ENCODE results near the gene GLIS1.
"Not testable (repeated sequence)": the region's sequence is repeated elsewhere in the genome, so short reads cannot be mapped to it uniquely, and the experiment has no call there.

GLIS1 gene

GRCh38 chr1:53652441-53653199 is 86.3 kb downstream of the GLIS1 start:
- no peak for FAIRE-seq

DNA sequence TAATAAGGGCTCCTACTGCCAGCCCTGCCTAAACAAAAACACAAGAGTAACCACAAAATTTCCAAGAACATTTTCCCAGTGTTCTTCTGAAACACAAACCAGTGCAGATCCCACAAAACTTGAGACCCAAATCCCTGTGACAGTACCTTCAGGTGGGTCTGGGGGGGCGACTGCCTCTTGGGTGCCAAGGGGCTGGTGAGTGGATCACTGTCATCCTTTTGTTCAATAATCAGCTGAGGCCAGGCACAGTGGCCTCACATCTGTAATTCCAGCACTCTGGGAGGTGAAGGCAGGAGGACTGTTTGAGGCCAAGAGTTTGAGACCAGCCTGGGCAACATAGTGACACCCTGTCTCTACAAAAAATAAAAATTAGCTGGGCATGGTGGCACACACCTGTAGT is 87.6 kb downstream of the GLIS1 start:
- FAIRE-seq: no peak

GRCh38 chr1:53648516-53648915 is 90.4 kb downstream of the GLIS1 start:
- FAIRE-seq: no peak

- FAIRE-seq: not testable (repeated sequence)
Observed at GRCh38 chr1:53647915-53648314, 91.0 kb downstream of the GLIS1 start.

- no peak for FAIRE-seq
Observed at GRCh38 chr1:53646732-53647131, 92.2 kb downstream of the GLIS1 start.

DNA sequence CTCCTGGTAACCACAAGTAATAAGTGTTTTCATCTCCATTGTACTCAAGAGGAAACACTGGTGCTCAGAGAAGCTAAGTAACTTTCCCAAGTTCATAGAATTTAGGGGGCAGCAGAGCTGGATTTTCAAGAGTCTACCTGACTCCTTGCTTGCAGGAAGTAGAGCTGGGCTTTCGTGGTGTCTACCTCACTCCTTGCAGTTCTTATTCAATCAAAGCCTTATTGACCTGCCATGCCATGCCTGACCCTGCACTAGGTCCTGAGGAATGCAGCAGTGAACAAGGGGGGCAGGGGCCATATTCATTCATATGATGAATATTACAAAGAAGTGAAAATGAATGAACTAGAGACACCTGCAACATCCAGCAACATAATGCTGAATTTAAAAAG is 93.3 kb downstream of the GLIS1 start:
- FAIRE-seq: no peak

DNA sequence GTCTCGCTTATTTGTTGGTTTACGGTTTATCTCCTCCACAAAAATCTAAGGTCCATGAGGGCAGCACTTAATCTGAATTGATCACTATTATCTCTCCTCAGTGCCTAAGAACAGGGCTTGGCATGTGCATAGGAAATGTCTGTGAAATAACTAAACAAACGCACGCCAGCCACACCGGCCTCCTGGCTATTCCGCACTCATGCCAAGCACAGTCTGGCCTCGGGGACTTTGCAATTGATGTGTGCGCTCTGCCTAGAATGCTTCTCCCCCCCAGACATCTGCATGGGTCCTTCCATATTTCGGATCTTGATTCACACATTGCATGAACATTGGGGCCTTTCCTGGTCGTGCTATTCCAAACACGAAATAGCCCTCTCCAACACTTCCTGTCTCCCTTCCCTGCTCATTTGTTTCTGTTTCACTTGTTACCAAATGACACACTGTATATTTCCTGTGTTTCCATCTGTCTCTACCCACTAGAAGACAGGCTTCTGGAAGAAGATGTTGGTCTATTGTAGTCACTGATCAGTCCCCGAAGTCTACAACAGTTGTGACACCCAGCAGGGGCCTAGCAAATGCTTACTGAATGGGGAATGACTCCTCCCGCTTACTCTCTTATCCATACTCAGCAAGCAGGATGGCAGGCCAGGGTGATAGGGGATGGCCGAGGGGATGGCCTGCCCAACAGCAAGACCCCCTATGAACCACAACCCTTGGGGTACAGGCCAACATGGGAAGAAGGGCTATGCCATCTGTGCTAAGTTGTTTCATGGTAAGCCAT is 93.9 kb downstream of the GLIS1 start:
- no peak for FAIRE-seq

DNA sequence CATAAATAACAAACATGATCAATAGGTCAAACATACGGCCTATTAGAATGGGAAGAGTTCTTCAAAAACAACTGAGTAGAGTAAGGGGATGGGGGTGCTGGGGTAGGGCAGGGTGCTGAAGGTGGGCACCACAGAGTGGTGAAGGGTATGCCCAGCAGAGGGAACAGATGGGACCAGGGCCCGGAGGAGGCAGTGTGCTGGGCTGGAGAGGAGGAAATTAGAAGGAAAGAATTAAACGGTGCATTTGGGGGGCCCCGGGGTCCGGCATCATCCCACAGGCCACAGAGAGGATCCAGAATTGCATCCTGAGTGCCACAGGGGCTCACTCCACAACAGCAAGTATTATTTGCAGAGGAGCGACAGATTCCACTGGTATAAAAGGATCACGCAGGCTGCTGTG is 94.5 kb downstream of the GLIS1 start:
- FAIRE-seq: no peak

GRCh38 chr1:53643881-53644390 is 95.0 kb downstream of the GLIS1 start:
- FAIRE-seq: no peak

- no peak for FAIRE-seq
Observed at GRCh38 chr1:53643041-53643880, 95.7 kb downstream of the GLIS1 start.

- no peak for FAIRE-seq
Observed at GRCh38 chr1:53642607-53643006, 96.4 kb downstream of the GLIS1 start.

DNA sequence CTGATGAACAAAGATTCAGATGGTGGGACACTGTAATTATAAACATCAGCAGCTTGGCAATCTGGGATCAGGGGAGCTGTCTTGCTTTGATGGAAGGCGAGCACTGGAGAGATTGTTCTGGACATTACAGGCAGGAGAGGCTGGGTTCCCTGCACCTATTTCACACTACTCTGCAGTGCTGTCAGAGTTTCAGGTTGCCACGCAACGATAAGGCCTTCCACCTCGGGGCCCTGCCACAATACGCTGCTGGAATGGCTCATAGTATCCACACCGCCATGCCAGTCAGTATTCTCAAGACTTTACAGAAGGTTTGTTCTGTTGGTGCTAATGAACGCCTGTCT is 96.8 kb downstream of the GLIS1 start:
- no peak for FAIRE-seq

DNA sequence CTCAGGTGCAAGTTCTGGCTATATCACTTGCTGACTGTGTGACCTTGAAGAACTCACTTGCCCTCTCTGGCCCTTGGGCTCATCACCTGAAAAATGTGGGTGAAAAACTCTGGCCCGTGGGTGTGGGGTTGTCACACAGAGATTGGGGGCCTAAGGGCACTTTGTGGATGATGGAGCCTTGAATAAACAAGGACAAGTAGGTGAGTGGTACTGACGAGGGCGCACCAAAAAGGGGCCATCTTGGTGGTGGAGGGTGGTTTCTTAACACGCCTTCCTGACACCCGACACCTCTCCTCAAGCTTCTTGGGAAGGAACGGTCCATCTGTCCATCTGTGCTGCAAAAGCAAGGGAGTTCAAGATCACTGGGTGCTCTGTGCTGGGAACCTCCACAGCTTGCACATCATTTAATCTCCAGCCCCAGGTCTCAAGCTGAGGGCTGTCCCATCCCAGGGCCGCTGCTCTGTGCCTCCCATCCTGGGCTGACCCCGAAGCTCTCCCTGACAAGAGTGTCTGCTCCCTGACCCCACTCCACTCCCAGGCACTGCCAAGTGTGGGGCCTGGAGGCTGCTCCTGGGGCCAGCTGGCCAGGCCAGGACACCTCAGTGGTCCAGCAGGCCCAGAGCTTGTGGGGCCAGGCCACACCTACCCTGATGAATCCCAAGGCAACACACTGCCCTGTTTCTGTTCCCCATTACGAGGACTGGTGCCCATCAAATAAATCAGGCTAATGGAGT is 97.3 kb downstream of the GLIS1 start:
- no peak for FAIRE-seq

- FAIRE-seq: no peak
Observed at GRCh38 chr1:53640701-53641075, 98.3 kb downstream of the GLIS1 start.

- no peak for FAIRE-seq
Observed at GRCh38 chr1:53639996-53640700, 98.8 kb downstream of the GLIS1 start.

GRCh38 chr1:53639251-53639763 is 99.7 kb downstream of the GLIS1 start:
- FAIRE-seq: no peak

- FAIRE-seq: no peak
Observed at GRCh38 chr1:53638360-53639035, 100.5 kb downstream of the GLIS1 start.

GRCh38 chr1:53637511-53638359 is 101.2 kb downstream of the GLIS1 start:
- no peak for FAIRE-seq

DNA sequence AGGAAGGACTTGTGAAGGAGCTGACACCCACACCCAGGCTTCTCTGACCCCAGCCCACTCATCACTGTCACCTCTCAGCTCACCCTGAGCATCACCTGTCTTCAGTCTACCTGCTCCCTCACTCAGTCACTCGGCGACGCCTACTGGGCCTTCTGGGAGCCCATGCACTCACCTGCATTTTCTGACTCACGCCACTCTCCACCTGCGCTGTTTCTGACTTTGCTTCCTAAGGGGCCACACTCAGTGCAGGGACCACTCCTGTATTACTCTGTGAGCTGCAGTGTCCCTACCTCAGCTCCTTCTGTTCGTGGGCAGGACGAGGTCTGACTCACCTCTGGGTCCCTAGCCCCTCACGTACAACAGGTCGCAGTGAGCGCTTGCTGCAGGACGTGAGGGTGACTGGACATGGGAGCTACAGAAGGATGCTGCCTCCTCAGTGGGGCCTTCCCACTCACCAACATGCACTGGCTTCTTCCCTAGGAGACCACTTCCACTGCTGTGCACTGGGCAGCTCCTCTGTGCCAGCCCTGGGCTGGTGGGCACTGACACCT is 102.3 kb downstream of the GLIS1 start:
- no peak for FAIRE-seq

DNA sequence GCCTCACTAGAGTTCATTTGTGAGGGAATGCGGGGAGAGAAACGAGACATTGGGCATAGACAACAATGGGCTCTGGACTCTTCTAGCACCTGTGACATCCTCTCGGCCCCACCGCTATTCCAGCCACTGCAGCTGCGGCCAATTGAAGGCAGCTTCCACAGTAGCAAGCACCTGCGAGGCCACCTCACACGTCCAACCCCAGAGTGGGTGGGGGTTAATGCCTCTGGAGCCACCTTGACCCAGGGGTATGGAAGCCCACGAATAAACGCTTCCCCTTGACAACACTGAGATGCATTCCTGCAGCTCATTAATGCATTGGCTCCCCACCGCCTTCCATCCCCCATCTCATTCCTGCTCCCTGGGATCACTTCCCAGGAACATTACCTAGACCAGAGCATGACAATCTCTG is 104.4 kb downstream of the GLIS1 start:
- no peak for FAIRE-seq

All from endometrium (tissue), 2 donors.